Fibroblast of gingiva (primary cell): ENCODE measurements around the gene CD177.
"Not testable (repeated sequence)": the region's sequence is repeated elsewhere in the genome, so short reads cannot be mapped to it uniquely, and the experiment has no call there.

Source experiments
- DNase-seq: peaks from one replicate; pipeline ENCODE4 v3.0.0-alpha.2; 2011; ENCODE audit warnings: low read depth

CD177 gene

GRCh38 chr19:43380771-43381386 is 27.4 kb downstream of the CD177 start:
- DNase-seq, result no peak

- not testable (repeated sequence) for DNase-seq
Measured at GRCh38 chr19:43382586-43383216, 29.2 kb downstream of the CD177 start.

GRCh38 chr19:43383254-43383653 is 29.8 kb downstream of the CD177 start:
- DNase-seq, result not testable (repeated sequence)

GRCh38 chr19:43383759-43384158 is 30.3 kb downstream of the CD177 start:
- DNase-seq, result not testable (repeated sequence)

- not testable (repeated sequence) for DNase-seq
Measured at GRCh38 chr19:43390903-43391551, 37.5 kb downstream of the CD177 start.

- DNase-seq, result not testable (repeated sequence)
Measured at GRCh38 chr19:43391552-43391935, 38.1 kb downstream of the CD177 start.

- DNase-seq, result not testable (repeated sequence)
Measured at GRCh38 chr19:43393501-43393900, 40.0 kb downstream of the CD177 start.

- DNase-seq, result no peak
Measured at GRCh38 chr19:43395561-43395960, 42.1 kb downstream of the CD177 start.

- no peak for DNase-seq
Measured at GRCh38 chr19:43406297-43406696, 52.8 kb downstream of the CD177 start.

- no peak for DNase-seq
Measured at GRCh38 chr19:43407416-43408005, 54.0 kb downstream of the CD177 start.

- no peak for DNase-seq
Measured at GRCh38 chr19:43408043-43408442, 54.6 kb downstream of the CD177 start.

GRCh38 chr19:43409415-43409814 is 55.9 kb downstream of the CD177 start:
- no peak for DNase-seq

- DNase-seq, result no peak
Measured at GRCh38 chr19:43412441-43412840, 59.0 kb downstream of the CD177 start.
